Hepatocyte (in vitro differentiated cells): Measurements from ENCODE around the gene THUMPD3. TPM values are rescaled to one million over a fixed set of nuclear protein-coding genes. Genes with fewer than 3 reads are reported as not detected.

Source experiments
- DNase-seq: peaks from one replicate; pipeline ENCODE4 v3.0.0-alpha.2; 2016; ENCODE audit warnings: low spot score
- H2AFZ ChIP-seq: fragments of 200-600 bp; sonication (generic); 2 replicates; pipeline ENCODE4 v1.6.0; 2016; ENCODE audit warnings: antibody characterized with exemption, mild to moderate bottlenecking
- H3K27ac ChIP-seq: fragments of 200-600 bp; sonication (generic); 2 replicates; pipeline ENCODE4 v1.5.1; 2016; ENCODE audit warnings: mild to moderate bottlenecking
- H3K27me3 ChIP-seq: fragments of 200-600 bp; sonication (generic); 2 replicates; pipeline ENCODE4 v1.6.1; 2016
- H3K36me3 ChIP-seq: fragments of 200-600 bp; sonication (generic); replicated peaks from 2 replicates; pipeline ENCODE4 v1.5.1; 2016; ENCODE audit warnings: low read depth; ENCODE audit not compliant: insufficient read depth
- H3K4me1 ChIP-seq: fragments of 200-600 bp; sonication (generic); 2 replicates; pipeline ENCODE4 v1.5.1; 2016; ENCODE audit warnings: mild to moderate bottlenecking, moderate library complexity; ENCODE audit not compliant: insufficient read depth
- H3K4me2 ChIP-seq: fragments of 200-600 bp; sonication (generic); 2 replicates; pipeline ENCODE4 v1.6.0; 2016
- H3K4me3 ChIP-seq: fragments of 200-600 bp; sonication (generic); 2 replicates; pipeline ENCODE4 v1.5.1; 2016; ENCODE audit warnings: mild to moderate bottlenecking
- H3K79me2 ChIP-seq: fragments of 200-600 bp; sonication (generic); 2 replicates; pipeline ENCODE4 v1.6.0; 2017; ENCODE audit warnings: mild to moderate bottlenecking
- H3K9me2 ChIP-seq: fragments of 200-600 bp; sonication (generic); replicated peaks from 2 replicates; pipeline ENCODE4 v1.6.0; 2017; ENCODE audit warnings: mild to moderate bottlenecking; ENCODE audit not compliant: insufficient read depth
- H3K9me3 ChIP-seq: fragments of 200-600 bp; sonication (generic); 2 replicates; pipeline ENCODE4 v1.5.1; 2016; ENCODE audit warnings: low read depth, mild to moderate bottlenecking
- H4K20me1 ChIP-seq: fragments of 200-600 bp; sonication (generic); 2 replicates; pipeline ENCODE4 v1.6.0; 2016; ENCODE audit warnings: mild to moderate bottlenecking; ENCODE audit not compliant: insufficient read depth, poor library complexity, severe bottlenecking
- CTCF ChIP-seq: fragments of 200-600 bp; sonication (generic); IDR thresholded peaks from 2 replicates; pipeline ENCODE4 v1.5.1; 2016; ENCODE audit warnings: antibody characterized with exemption, mild to moderate bottlenecking; ENCODE audit not compliant: poor library complexity
- EZH2 ChIP-seq: fragments of 200-600 bp; sonication (generic); IDR thresholded peaks from 2 replicates; pipeline ENCODE4 v1.6.1; 2016; ENCODE audit warnings: antibody characterized with exemption, mild to moderate bottlenecking, borderline replicate concordance
- EZH2phosphoT487 ChIP-seq: fragments of 200-600 bp; sonication (generic); IDR thresholded peaks from one replicate; pipeline ENCODE4 v1.6.1; 2018; ENCODE audit warnings: antibody characterized with exemption, mild to moderate bottlenecking, low read depth, moderate library complexity; ENCODE audit not compliant: unreplicated experiment, severe bottlenecking
- WGBS: methylation state at CpG from one replicate; pipeline ENCODE4 v1.1.6; 2016; ENCODE audit warnings: low lambda C conversion rate; ENCODE audit errors: missing lambda C conversion rate; 5-methylcytosine and 5-hydroxymethylcytosine counted together
- polyA plus RNA-seq: library from polyadenylated mRNA; unstranded; fragments of >200 nt; fragmentation: Nextera tagmentation; extraction: Ambion mirVana; gene quantifications from 2 replicates; pipeline ENCODE4 v1.2.1, GENCODE V29; 2016
- total RNA-seq: library from RNA; depleted of rRNA; stranded (reverse); fragments of >200 nt; gene quantifications from 2 replicates; pipeline ENCODE4 v1.2.3, GENCODE V29; 2014

The THUMPD3 gene
- total and polyA plus RNA-seq, 2 experiments from 2014 or later = 17.3 to 22.7 TPM

- Histone ChIP-seq H4K20me1 (peaks cover 69% of the 10 kb centered on the region), H3K36me3 (no peaks in the 10 kb centered on the region), H3K27me3 (no peaks in the 10 kb centered on the region), H2AFZ (no peak overlapping the region), H3K4me3 (peak overlapping the region; percentile 38), H3K27ac (peak overlapping the region; percentile 99), H3K4me1 (peaks cover 49% of the 10 kb centered on the region), H3K9me2 (no peaks in the 10 kb centered on the region), H3K9me3 (no peaks in the 10 kb centered on the region), H3K4me2 (peak overlapping the region; percentile 88), H3K79me2 (peaks cover 83% of the 10 kb centered on the region)
- no peak for TF ChIP-seq EZH2
- TF ChIP-seq CTCF = no peak
- no peak for TF ChIP-seq EZH2phosphoT487
- DNase-seq = peak; percentile 98
- under 1% methylated on average over 35 of the region's 71 CpGs for WGBS
Measured at GRCh38 chr3:9396632-9397331, 33.9 kb downstream of the THUMPD3 start.

GRCh38 chr3:9397332-9397905, 34.6 kb downstream of the THUMPD3 start, which contains the start of gene SETD5:
SETD5 (plus strand) TSS chr3:9397615; CDS start chr3:9428939, 31,324 bp downstream.
- DNase-seq = peak; percentile 99
- Histone ChIP-seq H4K20me1 (peaks cover 69% of the 10 kb centered on the region), H3K36me3 (no peaks in the 10 kb centered on the region), H3K4me3 (peak within 1 kb of the TSS; percentile 93), H3K79me2 (peaks cover 83% of the 10 kb centered on the region), H3K27ac (peak within 1 kb of the TSS; percentile 99), H3K4me2 (peak within 1 kb of the TSS; percentile 88), H3K27me3 (no peaks in the 10 kb centered on the region), H3K9me3 (no peaks in the 10 kb centered on the region), H2AFZ (no peak within 1 kb of the TSS), H3K4me1 (peaks cover 56% of the 10 kb centered on the region), H3K9me2 (no peaks in the 10 kb centered on the region)
- WGBS = 6% methylated on average over 11 of the region's 63 CpGs
- TF ChIP-seq CTCF (no peak), EZH2 (no peak), EZH2phosphoT487 (no peak)

- Histone ChIP-seq H4K20me1 (peaks cover 69% of the 10 kb centered on the region), H3K79me2 (peaks cover 83% of the 10 kb centered on the region), H3K4me2 (peak overlapping the region; percentile 78), H3K4me1 (peaks cover 56% of the 10 kb centered on the region), H3K9me2 (no peaks in the 10 kb centered on the region), H3K27me3 (no peaks in the 10 kb centered on the region), H3K9me3 (no peaks in the 10 kb centered on the region), H3K36me3 (no peaks in the 10 kb centered on the region), H3K4me3 (peak overlapping the region; percentile 93), H2AFZ (no peak overlapping the region), H3K27ac (peak overlapping the region; percentile 99)
- WGBS = under 1% methylated on average over 41 of the region's 47 CpGs
- TF ChIP-seq CTCF = no peak
- no peak for TF ChIP-seq EZH2
- TF ChIP-seq EZH2phosphoT487 = no peak
- DNase-seq = peak; percentile 73
Measured at GRCh38 chr3:9397906-9398699, 35.2 kb downstream of the THUMPD3 start.
